SK-N-SH (cell line): ENCODE results near the gene CERKL. TPM values are rescaled to one million over a fixed set of nuclear protein-coding genes. Genes with fewer than 3 reads are reported as not detected.

Experiments
- CTCF ChIA-PET: fragments of 300-600, 350-600 bp; formaldehyde crosslinking; extraction: SDS; loops from one replicate; lab custom pipeline; 2021; lab: Yijun Ruan, JAX
- POLR2A ChIA-PET: fragments of 350-600 bp; sonication (Branson Sonifier 250); formaldehyde crosslinking; extraction: SDS; loops from one replicate; lab custom pipeline; 2020; ENCODE audit warnings: antibody characterized with exemption, inconsistent platforms; lab: Yijun Ruan, JAX
- DNase-seq: peaks from one replicate; pipeline ENCODE4 v3.0.0; 2012
- H2AFZ ChIP-seq: fragments of 200-600 bp; sonication (generic); 2 replicates; pipeline ENCODE4 v1.8.1; 2016; ENCODE audit warnings: antibody characterized with exemption, mild to moderate bottlenecking, low read depth
- H3F3A ChIP-seq: fragments of 200-600 bp; sonication (generic); replicated peaks from 2 replicates; pipeline ENCODE3; 2016; ENCODE audit warnings: antibody characterized with exemption, mild to moderate bottlenecking; ENCODE audit not compliant: insufficient read depth
- H3K27ac ChIP-seq, 2 experiments: fragments of 200-500 bp in 1 of 2; fragments of 200-600 bp in 1 of 2; sonication (Bioruptor generic) in 1 of 2; sonication (generic), shearing (Covaris generic) in 1 of 2; 2 replicates each; pipeline versions ENCODE4 v1.5.1 to v1.6.1; 2014 to 2016; ENCODE audit warnings: low read depth in 2 of 2, inconsistent platforms in 1 of 2, low read length in 1 of 2, mild to moderate bottlenecking in 1 of 2, mixed read lengths in 1 of 2
- H3K27me3 ChIP-seq: fragments of 200-600 bp; sonication (generic), shearing (Covaris generic); 2 replicates; pipeline ENCODE4 v1.6.1; 2016; ENCODE audit warnings: mixed run types; ENCODE audit not compliant: insufficient read depth
- H3K36me3 ChIP-seq, 2 experiments: fragments of 200-500 bp in 1 of 2; fragments of 200-600 bp in 1 of 2; sonication (Bioruptor generic) in 1 of 2; sonication (generic) in 1 of 2; replicated peaks in 1 of 2; 2 replicates each; pipeline versions ENCODE3 to v1.5.1; 2014 to 2016; ENCODE audit warnings: low read length in 1 of 2, mild to moderate bottlenecking in 1 of 2; ENCODE audit not compliant: insufficient read depth in 2 of 2, control insufficient read depth in 1 of 2
- H3K4me1 ChIP-seq, 2 experiments: fragments of 200-500 bp in 1 of 2; fragments of 200-600 bp in 1 of 2; sonication (Bioruptor generic) in 1 of 2; sonication (generic), shearing (Covaris generic) in 1 of 2; 2 replicates each; pipeline versions ENCODE4 v1.5.1 to v1.6.1; 2014 to 2016; ENCODE audit warnings: low read depth in 1 of 2, low read length in 1 of 2, mixed run types in 1 of 2; ENCODE audit not compliant: insufficient read depth in 2 of 2, control insufficient read depth in 1 of 2
- H3K4me2 ChIP-seq: fragments of 200-600 bp; sonication (generic), shearing (Covaris generic); 2 replicates; pipeline ENCODE4 v1.6.1; 2017; ENCODE audit warnings: mixed run types
- H3K4me3 ChIP-seq, 2 experiments: fragments of 200-500 bp in 1 of 2; fragments of 200-600 bp in 1 of 2; sonication (Bioruptor generic) in 1 of 2; sonication (generic), shearing (Covaris generic) in 1 of 2; 2 replicates each; pipeline versions ENCODE4 v1.5.1 to v1.8.1; 2014 to 2016; ENCODE audit warnings: low read depth in 2 of 2, inconsistent platforms in 1 of 2, low read length in 1 of 2, mild to moderate bottlenecking in 1 of 2, mixed read lengths in 1 of 2, moderate library complexity in 1 of 2
- H3K79me2 ChIP-seq: fragments of 200-600 bp; sonication (generic); 2 replicates; pipeline ENCODE4 v1.8.1; 2017; ENCODE audit warnings: mild to moderate bottlenecking; ENCODE audit not compliant: insufficient read depth
- H3K9ac ChIP-seq: fragments of 200-600 bp; sonication (generic); 2 replicates; pipeline ENCODE4 v1.6.1; 2017; ENCODE audit warnings: mixed run types
- H3K9me2 ChIP-seq: fragments of 200-600 bp; sonication (generic); 2 replicates; pipeline ENCODE4 v1.6.1; 2017; ENCODE audit warnings: mixed run types
- H3K9me3 ChIP-seq: fragments of 200-600 bp; sonication (generic); 2 replicates; pipeline ENCODE4 v1.6.1; 2017; ENCODE audit warnings: mixed run types, mild to moderate bottlenecking, moderate library complexity
- H4K20me1 ChIP-seq: fragments of 200-600 bp; sonication (generic); 2 replicates; pipeline ENCODE4 v1.6.1; 2017; ENCODE audit warnings: mild to moderate bottlenecking, mixed run types; ENCODE audit not compliant: insufficient read depth
- EP300 ChIP-seq, 2 experiments: IDR thresholded peaks; 2 replicates each; pipeline versions ENCODE4 v1.4.0 to v1.6.1; 2012; ENCODE audit warnings: borderline replicate concordance in 1 of 2, low read depth in 1 of 2, low read length in 1 of 2
- EZH2phosphoT487 ChIP-seq: fragments of 200-600 bp; sonication (generic); IDR thresholded peaks from 2 replicates; pipeline ENCODE4 v1.6.1; 2017; ENCODE audit warnings: low read depth, mixed run types, mild to moderate bottlenecking, antibody characterized with exemption, moderate library complexity, borderline replicate concordance
- FOXM1 ChIP-seq: IDR thresholded peaks from 2 replicates; pipeline ENCODE4 v1.4.0; 2012; ENCODE audit warnings: low read depth, mild to moderate bottlenecking
- GABPA ChIP-seq: IDR thresholded peaks from 2 replicates; pipeline ENCODE4 v1.4.0; 2012; ENCODE audit warnings: low read depth, mild to moderate bottlenecking
- IRF3 ChIP-seq: fragments of 150-350 bp; IDR thresholded peaks from 2 replicates; pipeline ENCODE4 v1.6.1; 2016; ENCODE audit warnings: mild to moderate bottlenecking, low read depth, low read length
- JUND ChIP-seq: IDR thresholded peaks from 2 replicates; pipeline ENCODE4 v1.4.0; 2012
- MXI1 ChIP-seq: IDR thresholded peaks from 2 replicates; pipeline ENCODE4 v1.6.1; 2012; ENCODE audit warnings: mild to moderate bottlenecking, low read depth, low read length, improper control_type of control experiment
- NFIC ChIP-seq: IDR thresholded peaks from 2 replicates; pipeline ENCODE4 v1.4.0; 2012; ENCODE audit warnings: borderline replicate concordance
- NRF1 ChIP-seq: IDR thresholded peaks from 2 replicates; pipeline ENCODE4 v1.6.1; 2012; ENCODE audit warnings: low read depth, mild to moderate bottlenecking, low read length
- POLR2AphosphoS5 ChIP-seq: IDR thresholded peaks from 2 replicates; pipeline ENCODE4 v1.6.1; 2012; ENCODE audit warnings: low read depth, low read length
- RAD21 ChIP-seq: IDR thresholded peaks from 2 replicates; pipeline ENCODE4 v1.6.1; 2012; ENCODE audit warnings: mild to moderate bottlenecking, low read length
- RCOR1 ChIP-seq: fragments of 150-350 bp; IDR thresholded peaks from 2 replicates; pipeline ENCODE4 v1.6.1; 2017; ENCODE audit warnings: antibody characterized with exemption, low read length
- RFX5 ChIP-seq: IDR thresholded peaks from 2 replicates; pipeline ENCODE4 v1.6.1; 2012; ENCODE audit warnings: mild to moderate bottlenecking, improper control_type of control experiment, low read length
- RXRA ChIP-seq: IDR thresholded peaks from 2 replicates; pipeline ENCODE4 v1.4.0; 2012; ENCODE audit warnings: low read depth, mild to moderate bottlenecking, borderline replicate concordance
- SIN3A ChIP-seq: IDR thresholded peaks from 2 replicates; pipeline ENCODE4 v1.6.1; 2012; ENCODE audit warnings: low read depth, mild to moderate bottlenecking, low read length, moderate library complexity, borderline replicate concordance
- TAF1 ChIP-seq: IDR thresholded peaks from 2 replicates; pipeline ENCODE4 v1.6.1; 2012; ENCODE audit warnings: low read depth, mild to moderate bottlenecking, low read length, moderate library complexity, borderline replicate concordance
- TEAD4 ChIP-seq: IDR thresholded peaks from 2 replicates; pipeline ENCODE4 v1.4.0; 2012; ENCODE audit warnings: mild to moderate bottlenecking, borderline replicate concordance; ENCODE audit not compliant: insufficient read depth
- WGBS: methylation state at CpG from one replicate; pipeline ENCODE4 v1.1.6; 2017; ENCODE audit warnings: low lambda C conversion rate; 5-methylcytosine and 5-hydroxymethylcytosine counted together
- polyA plus RNA-seq, 3 experiments: library from polyadenylated mRNA; depleted of rRNA; stranded (reverse); fragments of >200 nt; gene quantifications; 2 replicates each; pipeline ENCODE4 v1.2.3, GENCODE V29; 2012
- TF ChIP-seq, protein P1 (sequence below): IDR thresholded peaks from 2 replicates; pipeline ENCODE4 v1.4.0; 2012; ENCODE audit warnings: low read depth, borderline replicate concordance
- TF ChIP-seq, protein P2 (sequence below): fragments of 150-350 bp; IDR thresholded peaks from 2 replicates; pipeline ENCODE4 v1.6.1; 2017; ENCODE audit warnings: antibody characterized with exemption, low read length, low read depth, borderline replicate concordance
- TF ChIP-seq, protein P3 (sequence below): IDR thresholded peaks from 2 replicates; pipeline ENCODE4 v1.6.1; 2012; ENCODE audit warnings: mild to moderate bottlenecking, low read depth, low read length, moderate library complexity
- TF ChIP-seq, protein P4 (sequence below): IDR thresholded peaks from 2 replicates; pipeline ENCODE4 v1.4.0; 2012; ENCODE audit warnings: low read depth

CERKL gene
- polyA plus RNA-seq, 1 of the 3 experiments (the other 2 are of a cell fraction): 0.07 TPM

DNA sequence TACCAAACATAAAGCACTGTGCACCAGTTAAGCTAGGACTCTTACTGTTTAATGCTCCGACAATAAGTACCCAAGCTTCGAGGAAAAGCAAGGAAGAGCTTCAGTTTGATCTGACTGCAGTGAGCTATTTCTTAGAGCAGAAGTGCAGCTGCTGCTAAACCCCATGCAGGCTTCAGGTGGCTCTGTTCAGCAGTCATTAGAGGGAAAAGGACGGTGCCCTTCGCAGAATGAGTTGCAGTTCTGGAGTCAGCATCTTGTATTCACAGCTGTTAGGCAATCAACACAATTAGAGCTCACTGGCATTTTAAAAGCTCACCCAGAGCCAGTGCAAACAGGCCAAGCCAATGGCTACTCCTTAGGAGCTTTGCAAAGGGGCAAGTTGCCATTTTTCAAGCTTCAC, 1.5 kb upstream of the CERKL start:
- Histone ChIP-seq H3K4me2 (no peak overlapping the region), H4K20me1 (no peaks in the 10 kb centered on the region), H3K36me3 (no peaks in the 10 kb centered on the region), H3K9me2 (no peaks in the 10 kb centered on the region), H3K9ac (no peak overlapping the region), H3K79me2 (no peaks in the 10 kb centered on the region), H3K9me3 (no peaks in the 10 kb centered on the region), H3K4me3 (no peak overlapping the region), H3K27me3 (no peaks in the 10 kb centered on the region), H3K27ac (no peak overlapping the region), H3F3A (no peaks in the 10 kb centered on the region), H2AFZ (no peak overlapping the region), H3K4me1 (peaks cover 0 to 8% of the 10 kb centered on the region in 2 experiments; a peak in 1 of 4 replicates)
- POLR2A ChIA-PET: interaction anchor here (0.5 kb wide), 1 partner anchor 648 kb away, joined by 3 read pairs; no protein-coding TSS in a partner anchor
- WGBS: 89% methylated on average over 4 of the region's 4 CpGs
- no peak for DNase-seq
- TF ChIP-seq NRF1 (no peak), MXI1 (no peak), GABPA (no peak), EZH2phosphoT487 (no peak)
- TF ChIP-seq, protein P1, sequence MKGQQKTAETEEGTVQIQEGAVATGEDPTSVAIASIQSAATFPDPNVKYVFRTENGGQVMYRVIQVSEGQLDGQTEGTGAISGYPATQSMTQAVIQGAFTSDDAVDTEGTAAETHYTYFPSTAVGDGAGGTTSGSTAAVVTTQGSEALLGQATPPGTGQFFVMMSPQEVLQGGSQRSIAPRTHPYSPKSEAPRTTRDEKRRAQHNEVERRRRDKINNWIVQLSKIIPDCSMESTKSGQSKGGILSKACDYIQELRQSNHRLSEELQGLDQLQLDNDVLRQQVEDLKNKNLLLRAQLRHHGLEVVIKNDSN: no peak
- TF ChIP-seq, all 33 proteins: peak for 0
- CTCF ChIA-PET: interaction anchor here (1.5 to 2.5 kb wide), 4 partner anchors 9 to 85 kb away, joined by 4 to 11 read pairs (median 6); no protein-coding TSS in a partner anchor

DNA sequence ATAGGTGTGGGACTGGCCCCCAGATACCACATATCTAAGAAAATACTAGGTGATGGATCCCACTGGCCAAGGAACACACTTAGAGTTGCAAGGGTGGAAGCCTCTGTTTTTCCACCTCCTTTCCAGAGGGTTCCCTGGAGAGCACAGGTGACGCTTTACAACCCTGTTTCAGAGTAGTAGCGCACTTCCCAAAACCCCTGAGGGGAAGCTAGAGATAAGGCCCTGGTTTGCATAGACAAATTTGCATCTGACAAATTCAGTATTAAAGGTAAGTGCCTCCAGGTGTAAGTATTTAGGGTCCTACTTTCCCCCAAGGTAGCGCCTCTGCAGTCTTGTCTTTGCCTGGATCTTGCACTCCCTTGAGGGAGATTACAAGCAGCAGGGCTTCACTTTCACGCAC, 474 bp upstream of the CERKL start:
- H3F3A ChIP-seq: no peaks in the 10 kb centered on the region
- no peaks in the 10 kb centered on the region for H3K79me2 ChIP-seq
- H3K4me1 ChIP-seq: peaks cover 0 to 8% of the 10 kb centered on the region in 2 experiments; a peak in 1 of 4 replicates
- H2AFZ ChIP-seq: no peak overlapping the region
- WGBS: 94% methylated on average over 4 of the region's 4 CpGs
- H3K9me2 ChIP-seq: no peaks in the 10 kb centered on the region
- no peaks in the 10 kb centered on the region for H3K9me3 ChIP-seq
- H3K9ac ChIP-seq: no peak overlapping the region
- CTCF ChIA-PET: interaction anchor here (0.6 to 2.5 kb wide), 8 partner anchors 9 to 1580 kb away, joined by 3 to 11 read pairs (median 3); no protein-coding TSS in a partner anchor
- H3K4me3 ChIP-seq: peak overlapping the region; percentile 46 to 55; a peak in 3 of 4 replicates
- no peak overlapping the region for H3K27ac ChIP-seq
- H4K20me1 ChIP-seq: no peaks in the 10 kb centered on the region
- DNase-seq: no peak
- no peaks in the 10 kb centered on the region for H3K27me3 ChIP-seq
- H3K36me3 ChIP-seq: no peaks in the 10 kb centered on the region
- TF ChIP-seq RAD21 (no peak), RFX5 (no peak), RXRA (no peak), JUND (no peak), TEAD4 (no peak), FOXM1 (no peak), TAF1 (no peak), SIN3A (no peak), NFIC (no peak), EP300 (IDR thresholded peaks at IDR 0.05; ENCODE audit: borderline replicate concordance in 1 of 2, low read depth in 1 of 2, low read length in 1 of 2) (no peak), EZH2phosphoT487 (no peak), POLR2AphosphoS5 (no peak), MXI1 (no peak), RCOR1 (no peak), IRF3 (no peak)
- TF ChIP-seq, protein P2, sequence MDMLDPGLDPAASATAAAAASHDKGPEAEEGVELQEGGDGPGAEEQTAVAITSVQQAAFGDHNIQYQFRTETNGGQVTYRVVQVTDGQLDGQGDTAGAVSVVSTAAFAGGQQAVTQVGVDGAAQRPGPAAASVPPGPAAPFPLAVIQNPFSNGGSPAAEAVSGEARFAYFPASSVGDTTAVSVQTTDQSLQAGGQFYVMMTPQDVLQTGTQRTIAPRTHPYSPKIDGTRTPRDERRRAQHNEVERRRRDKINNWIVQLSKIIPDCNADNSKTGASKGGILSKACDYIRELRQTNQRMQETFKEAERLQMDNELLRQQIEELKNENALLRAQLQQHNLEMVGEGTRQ: no peak
- TF ChIP-seq, protein P3, sequence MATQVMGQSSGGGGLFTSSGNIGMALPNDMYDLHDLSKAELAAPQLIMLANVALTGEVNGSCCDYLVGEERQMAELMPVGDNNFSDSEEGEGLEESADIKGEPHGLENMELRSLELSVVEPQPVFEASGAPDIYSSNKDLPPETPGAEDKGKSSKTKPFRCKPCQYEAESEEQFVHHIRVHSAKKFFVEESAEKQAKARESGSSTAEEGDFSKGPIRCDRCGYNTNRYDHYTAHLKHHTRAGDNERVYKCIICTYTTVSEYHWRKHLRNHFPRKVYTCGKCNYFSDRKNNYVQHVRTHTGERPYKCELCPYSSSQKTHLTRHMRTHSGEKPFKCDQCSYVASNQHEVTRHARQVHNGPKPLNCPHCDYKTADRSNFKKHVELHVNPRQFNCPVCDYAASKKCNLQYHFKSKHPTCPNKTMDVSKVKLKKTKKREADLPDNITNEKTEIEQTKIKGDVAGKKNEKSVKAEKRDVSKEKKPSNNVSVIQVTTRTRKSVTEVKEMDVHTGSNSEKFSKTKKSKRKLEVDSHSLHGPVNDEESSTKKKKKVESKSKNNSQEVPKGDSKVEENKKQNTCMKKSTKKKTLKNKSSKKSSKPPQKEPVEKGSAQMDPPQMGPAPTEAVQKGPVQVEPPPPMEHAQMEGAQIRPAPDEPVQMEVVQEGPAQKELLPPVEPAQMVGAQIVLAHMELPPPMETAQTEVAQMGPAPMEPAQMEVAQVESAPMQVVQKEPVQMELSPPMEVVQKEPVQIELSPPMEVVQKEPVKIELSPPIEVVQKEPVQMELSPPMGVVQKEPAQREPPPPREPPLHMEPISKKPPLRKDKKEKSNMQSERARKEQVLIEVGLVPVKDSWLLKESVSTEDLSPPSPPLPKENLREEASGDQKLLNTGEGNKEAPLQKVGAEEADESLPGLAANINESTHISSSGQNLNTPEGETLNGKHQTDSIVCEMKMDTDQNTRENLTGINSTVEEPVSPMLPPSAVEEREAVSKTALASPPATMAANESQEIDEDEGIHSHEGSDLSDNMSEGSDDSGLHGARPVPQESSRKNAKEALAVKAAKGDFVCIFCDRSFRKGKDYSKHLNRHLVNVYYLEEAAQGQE: no peak
- TF ChIP-seq, protein P4, sequence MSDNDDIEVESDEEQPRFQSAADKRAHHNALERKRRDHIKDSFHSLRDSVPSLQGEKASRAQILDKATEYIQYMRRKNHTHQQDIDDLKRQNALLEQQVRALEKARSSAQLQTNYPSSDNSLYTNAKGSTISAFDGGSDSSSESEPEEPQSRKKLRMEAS: no peak
- H3K4me2 ChIP-seq: peak overlapping the region; percentile 73; the same call in 1 of the 2 replicates
- POLR2A ChIA-PET: no interaction called here
